ENCODE results near the gene MICU2. TPM values are rescaled to one million over a fixed set of nuclear protein-coding genes. Genes with fewer than 3 reads are reported as not detected.

The MICU2 gene
- total RNA-seq, 2 donors from 2014 or later: 53.7 to 73.6 TPM

GRCh38 chr13:21578748-21579147 lies 25.2 kb downstream of the MICU2 start:
- DNase-seq (ENCODE audit: low spot score): no peak
- no peaks in the 10 kb centered on the region for H3K27me3 ChIP-seq
- no peaks in the 10 kb centered on the region for H3K36me3 ChIP-seq
- H3K27ac ChIP-seq: no peak overlapping the region
- H3K4me3 ChIP-seq: no peak overlapping the region
- no peaks in the 10 kb centered on the region for H3K4me1 ChIP-seq
- TF ChIP-seq CTCF (IDR thresholded peaks at IDR 0.05): no peak
- peaks cover 0 to 8% of the 10 kb centered on the region in 2 donors for H3K9me3 ChIP-seq

GRCh38 chr13:21576426-21576825 lies 27.5 kb downstream of the MICU2 start:
- H3K27me3 ChIP-seq: no peaks in the 10 kb centered on the region
- no peaks in the 10 kb centered on the region for H3K4me1 ChIP-seq
- no peak overlapping the region for H3K27ac ChIP-seq
- no peak for TF ChIP-seq CTCF (IDR thresholded peaks at IDR 0.05)
- H3K4me3 ChIP-seq: no peak overlapping the region
- no peak for DNase-seq (ENCODE audit: low spot score)
- no peaks in the 10 kb centered on the region for H3K9me3 ChIP-seq
- no peaks in the 10 kb centered on the region for H3K36me3 ChIP-seq

GRCh38 chr13:21573920-21574712 lies 29.9 kb downstream of the MICU2 start:
- Histone ChIP-seq H3K36me3 (no peaks in the 10 kb centered on the region), H3K4me1 (no peaks in the 10 kb centered on the region), H3K9me3 (no peaks in the 10 kb centered on the region), H3K27me3 (no peaks in the 10 kb centered on the region), H3K27ac (no peak overlapping the region), H3K4me3 (no peak overlapping the region)
- no peak for DNase-seq (ENCODE audit: low spot score)
- no peak for TF ChIP-seq CTCF (IDR thresholded peaks at IDR 0.05)

GRCh38 chr13:21569686-21570085 lies 34.3 kb downstream of the MICU2 start:
- Histone ChIP-seq H3K27me3 (no peaks in the 10 kb centered on the region), H3K4me3 (no peak overlapping the region), H3K27ac (no peak overlapping the region), H3K4me1 (no peaks in the 10 kb centered on the region), H3K36me3 (peaks cover 6% of the 10 kb centered on the region), H3K9me3 (no peaks in the 10 kb centered on the region)
- no peak for TF ChIP-seq CTCF (IDR thresholded peaks at IDR 0.05)
- no peak for DNase-seq (ENCODE audit: low spot score)

GRCh38 chr13:21568854-21569253 lies 35.1 kb downstream of the MICU2 start:
- H3K36me3 ChIP-seq: peaks cover 12% of the 10 kb centered on the region
- no peak for DNase-seq (ENCODE audit: low spot score)
- H3K4me3 ChIP-seq: no peak overlapping the region
- H3K27ac ChIP-seq: no peak overlapping the region
- no peak for TF ChIP-seq CTCF (IDR thresholded peaks at IDR 0.05)
- no peaks in the 10 kb centered on the region for H3K27me3 ChIP-seq
- H3K9me3 ChIP-seq: no peaks in the 10 kb centered on the region
- no peaks in the 10 kb centered on the region for H3K4me1 ChIP-seq

- TF ChIP-seq CTCF (IDR thresholded peaks at IDR 0.05): no peak
- Histone ChIP-seq H3K27ac (no peak overlapping the region), H3K9me3 (no peaks in the 10 kb centered on the region), H3K27me3 (no peaks in the 10 kb centered on the region), H3K4me1 (no peaks in the 10 kb centered on the region), H3K4me3 (no peak overlapping the region), H3K36me3 (peaks cover 12% of the 10 kb centered on the region)
- no peak for DNase-seq (ENCODE audit: low spot score)
These were observed 36.3 kb downstream of the MICU2 start for GRCh38 chr13:21567714-21568113.
